ENCODE data around the gene NOB1. TPM values are rescaled to one million over a fixed set of nuclear protein-coding genes. Genes with fewer than 3 reads are reported as not detected.

Gene NOB1
- total and polyA plus RNA-seq, 2 experiments from 2014 or later = 41.4 to 56.6 TPM

DNA sequence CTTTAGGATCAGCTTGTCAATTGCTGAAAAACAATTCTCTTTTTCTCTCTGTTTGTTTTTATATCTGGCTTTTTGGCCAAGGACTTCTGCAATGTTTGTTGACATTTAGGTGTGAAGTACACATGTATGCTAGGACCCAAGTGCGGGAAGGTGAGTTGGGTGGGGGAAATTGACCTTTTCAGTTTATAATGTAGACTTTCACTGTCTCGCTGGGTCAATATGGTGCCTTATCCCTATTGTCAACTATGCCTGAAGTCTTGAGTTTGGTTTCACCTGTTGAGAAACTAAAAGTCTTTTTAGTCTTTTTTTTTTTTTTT is 16.9 kb upstream of the NOB1 start:
- H3K4me2 ChIP-seq = no peak overlapping the region
- no peaks in the 10 kb centered on the region for H3K27me3 ChIP-seq (ENCODE audit: insufficient read depth)
- no peak overlapping the region for H3K4me3 ChIP-seq
- ATAC-seq (no peak), DNase-seq (ENCODE audit: low spot score) (no peak)
- H3K27me3 Mint-ChIP-seq (ENCODE audit: insufficient read depth, low read depth, poor library complexity) = peaks cover 5% of the 10 kb centered on the region
- TF ChIP-seq NANOG (IDR thresholded peaks at IDR 0.05; ENCODE audit: borderline replicate concordance) = no peak
- TF ChIP-seq, protein P1, sequence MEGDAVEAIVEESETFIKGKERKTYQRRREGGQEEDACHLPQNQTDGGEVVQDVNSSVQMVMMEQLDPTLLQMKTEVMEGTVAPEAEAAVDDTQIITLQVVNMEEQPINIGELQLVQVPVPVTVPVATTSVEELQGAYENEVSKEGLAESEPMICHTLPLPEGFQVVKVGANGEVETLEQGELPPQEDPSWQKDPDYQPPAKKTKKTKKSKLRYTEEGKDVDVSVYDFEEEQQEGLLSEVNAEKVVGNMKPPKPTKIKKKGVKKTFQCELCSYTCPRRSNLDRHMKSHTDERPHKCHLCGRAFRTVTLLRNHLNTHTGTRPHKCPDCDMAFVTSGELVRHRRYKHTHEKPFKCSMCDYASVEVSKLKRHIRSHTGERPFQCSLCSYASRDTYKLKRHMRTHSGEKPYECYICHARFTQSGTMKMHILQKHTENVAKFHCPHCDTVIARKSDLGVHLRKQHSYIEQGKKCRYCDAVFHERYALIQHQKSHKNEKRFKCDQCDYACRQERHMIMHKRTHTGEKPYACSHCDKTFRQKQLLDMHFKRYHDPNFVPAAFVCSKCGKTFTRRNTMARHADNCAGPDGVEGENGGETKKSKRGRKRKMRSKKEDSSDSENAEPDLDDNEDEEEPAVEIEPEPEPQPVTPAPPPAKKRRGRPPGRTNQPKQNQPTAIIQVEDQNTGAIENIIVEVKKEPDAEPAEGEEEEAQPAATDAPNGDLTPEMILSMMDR (conservative IDR thresholded peaks at IDR 0.05; ENCODE audit: low read depth in 2 of 2) = no peak
- H3K36me3 ChIP-seq (ENCODE audit: insufficient read depth) = no peaks in the 10 kb centered on the region
- H3K27ac Mint-ChIP-seq = no peak overlapping the region
- peaks cover 11% of the 10 kb centered on the region for H3K9me3 Mint-ChIP-seq
- H4K20me1 ChIP-seq (replicated peaks; ENCODE audit: insufficient read depth) = peaks cover 14% of the 10 kb centered on the region; the same call in 1 of the 2 replicates
- H3F3A ChIP-seq (replicated peaks; ENCODE audit: low read depth) = no peaks in the 10 kb centered on the region
- no peak overlapping the region for H3K4me3 Mint-ChIP-seq
- H2AFZ ChIP-seq = no peak overlapping the region
- H3K27ac ChIP-seq (ENCODE audit: low read depth) = no peak overlapping the region
- H3K4me1 ChIP-seq (ENCODE audit: insufficient read depth) = peaks cover 4% of the 10 kb centered on the region; the same call in 1 of the 2 replicates
- peaks cover 3% of the 10 kb centered on the region; the same call in 1 of the 3 replicates for H3K4me1 Mint-ChIP-seq
- H3K79me2 ChIP-seq (replicated peaks; ENCODE audit: insufficient read depth) = peaks cover 81% of the 10 kb centered on the region
- H3K9me2 ChIP-seq (ENCODE audit: insufficient read depth) = no peaks in the 10 kb centered on the region
- peaks cover 20% of the 10 kb centered on the region for H3K36me3 Mint-ChIP-seq (ENCODE audit: low read depth)

DNA sequence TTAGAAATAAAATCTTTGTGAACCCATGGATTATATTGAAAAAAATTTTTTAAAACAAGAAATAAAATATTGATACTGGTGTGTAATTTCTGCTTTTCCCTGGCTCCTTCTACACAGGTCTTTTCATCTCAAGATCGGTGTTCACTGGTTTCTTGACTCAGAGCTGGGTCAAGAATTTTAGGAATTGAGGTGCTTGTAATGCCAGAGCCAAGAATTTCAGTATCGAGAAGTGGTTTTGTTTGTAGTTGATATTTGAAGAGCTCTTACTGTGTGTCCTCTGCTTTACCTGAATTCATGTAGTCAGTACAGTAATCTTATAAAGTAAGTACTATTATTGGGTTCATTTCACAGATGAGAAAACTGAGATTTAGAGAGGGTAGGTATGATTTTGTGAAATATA is 14.7 kb upstream of the NOB1 start:
- H3K27ac ChIP-seq (ENCODE audit: low read depth) = no peak overlapping the region
- no peak for ATAC-seq
- peaks cover 3% of the 10 kb centered on the region; the same call in 1 of the 3 replicates for H3K4me1 Mint-ChIP-seq
- H3K36me3 Mint-ChIP-seq (ENCODE audit: low read depth) = peaks cover 8% of the 10 kb centered on the region; the same call in 2 of the 3 replicates
- H3K9me3 Mint-ChIP-seq = peaks cover 8% of the 10 kb centered on the region; the same call in 2 of the 3 replicates
- no peak overlapping the region for H3K4me3 ChIP-seq
- H3K27ac Mint-ChIP-seq = no peak overlapping the region
- no peak for TF ChIP-seq POLR2AphosphoS5 (IDR thresholded peaks at IDR 0.05; ENCODE audit: low read depth)
- TF ChIP-seq, protein P1 (conservative IDR thresholded peaks at IDR 0.05; ENCODE audit: low read depth in 2 of 2) = no peak
- TF ChIP-seq, protein P2, sequence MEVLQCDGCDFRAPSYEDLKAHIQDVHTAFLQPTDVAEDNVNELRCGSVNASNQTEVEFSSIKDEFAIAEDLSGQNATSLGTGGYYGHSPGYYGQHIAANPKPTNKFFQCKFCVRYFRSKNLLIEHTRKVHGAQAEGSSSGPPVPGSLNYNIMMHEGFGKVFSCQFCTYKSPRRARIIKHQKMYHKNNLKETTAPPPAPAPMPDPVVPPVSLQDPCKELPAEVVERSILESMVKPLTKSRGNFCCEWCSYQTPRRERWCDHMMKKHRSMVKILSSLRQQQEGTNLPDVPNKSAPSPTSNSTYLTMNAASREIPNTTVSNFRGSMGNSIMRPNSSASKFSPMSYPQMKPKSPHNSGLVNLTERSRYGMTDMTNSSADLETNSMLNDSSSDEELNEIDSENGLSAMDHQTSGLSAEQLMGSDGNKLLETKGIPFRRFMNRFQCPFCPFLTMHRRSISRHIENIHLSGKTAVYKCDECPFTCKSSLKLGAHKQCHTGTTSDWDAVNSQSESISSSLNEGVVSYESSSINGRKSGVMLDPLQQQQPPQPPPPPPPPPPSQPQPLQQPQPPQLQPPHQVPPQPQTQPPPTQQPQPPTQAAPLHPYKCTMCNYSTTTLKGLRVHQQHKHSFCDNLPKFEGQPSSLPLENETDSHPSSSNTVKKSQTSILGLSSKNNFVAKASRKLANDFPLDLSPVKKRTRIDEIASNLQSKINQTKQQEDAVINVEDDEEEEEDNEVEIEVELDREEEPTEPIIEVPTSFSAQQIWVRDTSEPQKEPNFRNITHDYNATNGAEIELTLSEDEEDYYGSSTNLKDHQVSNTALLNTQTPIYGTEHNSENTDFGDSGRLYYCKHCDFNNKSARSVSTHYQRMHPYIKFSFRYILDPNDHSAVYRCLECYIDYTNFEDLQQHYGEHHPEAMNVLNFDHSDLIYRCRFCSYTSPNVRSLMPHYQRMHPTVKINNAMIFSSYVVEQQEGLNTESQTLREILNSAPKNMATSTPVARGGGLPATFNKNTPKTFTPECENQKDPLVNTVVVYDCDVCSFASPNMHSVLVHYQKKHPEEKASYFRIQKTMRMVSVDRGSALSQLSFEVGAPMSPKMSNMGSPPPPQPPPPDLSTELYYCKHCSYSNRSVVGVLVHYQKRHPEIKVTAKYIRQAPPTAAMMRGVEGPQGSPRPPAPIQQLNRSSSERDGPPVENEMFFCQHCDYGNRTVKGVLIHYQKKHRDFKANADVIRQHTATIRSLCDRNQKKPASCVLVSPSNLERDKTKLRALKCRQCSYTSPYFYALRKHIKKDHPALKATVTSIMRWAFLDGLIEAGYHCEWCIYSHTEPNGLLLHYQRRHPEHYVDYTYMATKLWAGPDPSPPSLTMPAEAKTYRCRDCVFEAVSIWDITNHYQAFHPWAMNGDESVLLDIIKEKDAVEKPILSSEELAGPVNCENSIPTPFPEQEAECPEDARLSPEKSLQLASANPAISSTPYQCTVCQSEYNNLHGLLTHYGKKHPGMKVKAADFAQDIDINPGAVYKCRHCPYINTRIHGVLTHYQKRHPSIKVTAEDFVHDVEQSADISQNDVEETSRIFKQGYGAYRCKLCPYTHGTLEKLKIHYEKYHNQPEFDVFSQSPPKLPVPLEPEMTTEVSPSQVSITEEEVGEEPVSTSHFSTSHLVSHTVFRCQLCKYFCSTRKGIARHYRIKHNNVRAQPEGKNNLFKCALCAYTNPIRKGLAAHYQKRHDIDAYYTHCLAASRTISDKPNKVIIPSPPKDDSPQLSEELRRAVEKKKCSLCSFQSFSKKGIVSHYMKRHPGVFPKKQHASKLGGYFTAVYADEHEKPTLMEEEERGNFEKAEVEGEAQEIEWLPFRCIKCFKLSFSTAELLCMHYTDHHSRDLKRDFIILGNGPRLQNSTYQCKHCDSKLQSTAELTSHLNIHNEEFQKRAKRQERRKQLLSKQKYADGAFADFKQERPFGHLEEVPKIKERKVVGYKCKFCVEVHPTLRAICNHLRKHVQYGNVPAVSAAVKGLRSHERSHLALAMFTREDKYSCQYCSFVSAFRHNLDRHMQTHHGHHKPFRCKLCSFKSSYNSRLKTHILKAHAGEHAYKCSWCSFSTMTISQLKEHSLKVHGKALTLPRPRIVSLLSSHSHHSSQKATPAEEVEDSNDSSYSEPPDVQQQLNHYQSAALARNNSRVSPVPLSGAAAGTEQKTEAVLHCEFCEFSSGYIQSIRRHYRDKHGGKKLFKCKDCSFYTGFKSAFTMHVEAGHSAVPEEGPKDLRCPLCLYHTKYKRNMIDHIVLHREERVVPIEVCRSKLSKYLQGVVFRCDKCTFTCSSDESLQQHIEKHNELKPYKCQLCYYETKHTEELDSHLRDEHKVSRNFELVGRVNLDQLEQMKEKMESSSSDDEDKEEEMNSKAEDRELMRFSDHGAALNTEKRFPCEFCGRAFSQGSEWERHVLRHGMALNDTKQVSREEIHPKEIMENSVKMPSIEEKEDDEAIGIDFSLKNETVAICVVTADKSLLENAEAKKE (CRISPR knock-in tag; IDR thresholded peaks at IDR 0.05) = no peak
- no peak overlapping the region for H2AFZ ChIP-seq
- H4K20me1 ChIP-seq (replicated peaks; ENCODE audit: insufficient read depth) = peaks cover 14% of the 10 kb centered on the region; the same call in 1 of the 2 replicates
- peaks cover 79% of the 10 kb centered on the region for H3K79me2 ChIP-seq (replicated peaks; ENCODE audit: insufficient read depth)
- no peaks in the 10 kb centered on the region for H3K9me2 ChIP-seq (ENCODE audit: insufficient read depth)
- H3K4me3 Mint-ChIP-seq = no peak overlapping the region
- no peak for DNase-seq (ENCODE audit: low spot score)
- H3K27me3 Mint-ChIP-seq (ENCODE audit: insufficient read depth, low read depth, poor library complexity) = peaks cover 5% of the 10 kb centered on the region
- no peaks in the 10 kb centered on the region for H3K36me3 ChIP-seq (ENCODE audit: insufficient read depth)
- H3K4me1 ChIP-seq (ENCODE audit: insufficient read depth) = peaks cover 4% of the 10 kb centered on the region; the same call in 1 of the 2 replicates
- H3F3A ChIP-seq (replicated peaks; ENCODE audit: low read depth) = no peaks in the 10 kb centered on the region
- no peak overlapping the region for H3K4me2 ChIP-seq
- no peaks in the 10 kb centered on the region for H3K27me3 ChIP-seq (ENCODE audit: insufficient read depth)
